SK-N-SH (cell line): Measurements from ENCODE around the gene ANKRD34A. TPM values are rescaled to one million over a fixed set of nuclear protein-coding genes. Genes with fewer than 3 reads are reported as not detected.

Experiments
- CTCF ChIA-PET: fragments of 300-600, 350-600 bp; formaldehyde crosslinking; extraction: SDS; loops from one replicate; lab custom pipeline; 2021; lab: Yijun Ruan, JAX
- POLR2A ChIA-PET: fragments of 350-600 bp; sonication (Branson Sonifier 250); formaldehyde crosslinking; extraction: SDS; loops from one replicate; lab custom pipeline; 2020; ENCODE audit warnings: antibody characterized with exemption, inconsistent platforms; lab: Yijun Ruan, JAX
- DNase-seq: peaks from one replicate; pipeline ENCODE4 v3.0.0; 2012
- H2AFZ ChIP-seq: fragments of 200-600 bp; sonication (generic); 2 replicates; pipeline ENCODE4 v1.8.1; 2016; ENCODE audit warnings: antibody characterized with exemption, mild to moderate bottlenecking, low read depth
- H3F3A ChIP-seq: fragments of 200-600 bp; sonication (generic); replicated peaks from 2 replicates; pipeline ENCODE3; 2016; ENCODE audit warnings: antibody characterized with exemption, mild to moderate bottlenecking; ENCODE audit not compliant: insufficient read depth
- H3K27ac ChIP-seq, 2 experiments: fragments of 200-500 bp in 1 of 2; fragments of 200-600 bp in 1 of 2; sonication (Bioruptor generic) in 1 of 2; sonication (generic), shearing (Covaris generic) in 1 of 2; 2 replicates each; pipeline versions ENCODE4 v1.5.1 to v1.6.1; 2014 to 2016; ENCODE audit warnings: low read depth in 2 of 2, inconsistent platforms in 1 of 2, low read length in 1 of 2, mild to moderate bottlenecking in 1 of 2, mixed read lengths in 1 of 2
- H3K27me3 ChIP-seq: fragments of 200-600 bp; sonication (generic), shearing (Covaris generic); 2 replicates; pipeline ENCODE4 v1.6.1; 2016; ENCODE audit warnings: mixed run types; ENCODE audit not compliant: insufficient read depth
- H3K36me3 ChIP-seq, 2 experiments: fragments of 200-500 bp in 1 of 2; fragments of 200-600 bp in 1 of 2; sonication (Bioruptor generic) in 1 of 2; sonication (generic) in 1 of 2; replicated peaks in 1 of 2; 2 replicates each; pipeline versions ENCODE3 to v1.5.1; 2014 to 2016; ENCODE audit warnings: low read length in 1 of 2, mild to moderate bottlenecking in 1 of 2; ENCODE audit not compliant: insufficient read depth in 2 of 2, control insufficient read depth in 1 of 2
- H3K4me1 ChIP-seq, 2 experiments: fragments of 200-500 bp in 1 of 2; fragments of 200-600 bp in 1 of 2; sonication (Bioruptor generic) in 1 of 2; sonication (generic), shearing (Covaris generic) in 1 of 2; 2 replicates each; pipeline versions ENCODE4 v1.5.1 to v1.6.1; 2014 to 2016; ENCODE audit warnings: low read depth in 1 of 2, low read length in 1 of 2, mixed run types in 1 of 2; ENCODE audit not compliant: insufficient read depth in 2 of 2, control insufficient read depth in 1 of 2
- H3K4me2 ChIP-seq: fragments of 200-600 bp; sonication (generic), shearing (Covaris generic); 2 replicates; pipeline ENCODE4 v1.6.1; 2017; ENCODE audit warnings: mixed run types
- H3K4me3 ChIP-seq, 2 experiments: fragments of 200-500 bp in 1 of 2; fragments of 200-600 bp in 1 of 2; sonication (Bioruptor generic) in 1 of 2; sonication (generic), shearing (Covaris generic) in 1 of 2; 2 replicates each; pipeline versions ENCODE4 v1.5.1 to v1.8.1; 2014 to 2016; ENCODE audit warnings: low read depth in 2 of 2, inconsistent platforms in 1 of 2, low read length in 1 of 2, mild to moderate bottlenecking in 1 of 2, mixed read lengths in 1 of 2, moderate library complexity in 1 of 2
- H3K79me2 ChIP-seq: fragments of 200-600 bp; sonication (generic); 2 replicates; pipeline ENCODE4 v1.8.1; 2017; ENCODE audit warnings: mild to moderate bottlenecking; ENCODE audit not compliant: insufficient read depth
- H3K9ac ChIP-seq: fragments of 200-600 bp; sonication (generic); 2 replicates; pipeline ENCODE4 v1.6.1; 2017; ENCODE audit warnings: mixed run types
- H3K9me2 ChIP-seq: fragments of 200-600 bp; sonication (generic); 2 replicates; pipeline ENCODE4 v1.6.1; 2017; ENCODE audit warnings: mixed run types
- H3K9me3 ChIP-seq: fragments of 200-600 bp; sonication (generic); 2 replicates; pipeline ENCODE4 v1.6.1; 2017; ENCODE audit warnings: mixed run types, mild to moderate bottlenecking, moderate library complexity
- H4K20me1 ChIP-seq: fragments of 200-600 bp; sonication (generic); 2 replicates; pipeline ENCODE4 v1.6.1; 2017; ENCODE audit warnings: mild to moderate bottlenecking, mixed run types; ENCODE audit not compliant: insufficient read depth
- CHD2 ChIP-seq: fragments of 150-350 bp; IDR thresholded peaks from 2 replicates; pipeline ENCODE4 v1.6.1; 2018; ENCODE audit warnings: low read length; ENCODE audit not compliant: partially characterized antibody
- EZH2phosphoT487 ChIP-seq: fragments of 200-600 bp; sonication (generic); IDR thresholded peaks from 2 replicates; pipeline ENCODE4 v1.6.1; 2017; ENCODE audit warnings: low read depth, mixed run types, mild to moderate bottlenecking, antibody characterized with exemption, moderate library complexity, borderline replicate concordance
- FOSL2 ChIP-seq: IDR thresholded peaks from 2 replicates; pipeline ENCODE4 v1.4.0; 2012; ENCODE audit warnings: low read depth, mild to moderate bottlenecking, moderate library complexity, borderline replicate concordance
- FOXJ3 ChIP-seq: sonication (generic); formaldehyde crosslinking; IDR thresholded peaks from 2 replicates; pipeline ENCODE4 v1.5.1; 2020; ENCODE audit warnings: mild to moderate bottlenecking, missing genetic modification reagents
- FOXM1 ChIP-seq: IDR thresholded peaks from 2 replicates; pipeline ENCODE4 v1.4.0; 2012; ENCODE audit warnings: low read depth, mild to moderate bottlenecking
- MEF2A ChIP-seq: IDR thresholded peaks from 2 replicates; pipeline ENCODE4 v1.4.0; 2012; ENCODE audit warnings: low read depth, borderline replicate concordance
- NRF1 ChIP-seq: IDR thresholded peaks from 2 replicates; pipeline ENCODE4 v1.6.1; 2012; ENCODE audit warnings: low read depth, mild to moderate bottlenecking, low read length
- PBX3 ChIP-seq: IDR thresholded peaks from 2 replicates; pipeline ENCODE4; 2012
- POLR2AphosphoS5 ChIP-seq: IDR thresholded peaks from 2 replicates; pipeline ENCODE4 v1.6.1; 2012; ENCODE audit warnings: low read depth, low read length
- RAD21 ChIP-seq: IDR thresholded peaks from 2 replicates; pipeline ENCODE4 v1.6.1; 2012; ENCODE audit warnings: mild to moderate bottlenecking, low read length
- RFX5 ChIP-seq: IDR thresholded peaks from 2 replicates; pipeline ENCODE4 v1.6.1; 2012; ENCODE audit warnings: mild to moderate bottlenecking, improper control_type of control experiment, low read length
- SMC3 ChIP-seq: IDR thresholded peaks from 2 replicates; pipeline ENCODE4 v1.6.1; 2012; ENCODE audit warnings: low read depth, low read length, improper control_type of control experiment
- TAF1 ChIP-seq: IDR thresholded peaks from 2 replicates; pipeline ENCODE4 v1.6.1; 2012; ENCODE audit warnings: low read depth, mild to moderate bottlenecking, low read length, moderate library complexity, borderline replicate concordance
- USF2 ChIP-seq: fragments of 150-350 bp; IDR thresholded peaks from 2 replicates; pipeline ENCODE4 v1.6.1; 2017; ENCODE audit warnings: antibody characterized with exemption, low read length, low read depth, borderline replicate concordance
- YY1 ChIP-seq: IDR thresholded peaks from 2 replicates; pipeline ENCODE4 v1.4.0; 2012; ENCODE audit warnings: low read depth, mild to moderate bottlenecking
- ZBTB33 ChIP-seq: IDR thresholded peaks from 2 replicates; pipeline ENCODE4 v1.4.0; 2012; ENCODE audit warnings: low read depth, borderline replicate concordance
- WGBS: methylation state at CpG from one replicate; pipeline ENCODE4 v1.1.6; 2017; ENCODE audit warnings: low lambda C conversion rate; 5-methylcytosine and 5-hydroxymethylcytosine counted together
- polyA plus RNA-seq, 3 experiments: library from polyadenylated mRNA; depleted of rRNA; stranded (reverse); fragments of >200 nt; gene quantifications; 2 replicates each; pipeline ENCODE4 v1.2.3, GENCODE V29; 2012
- TF ChIP-seq, protein P1 (sequence below): IDR thresholded peaks from 2 replicates; pipeline ENCODE4 v1.4.0; 2012; ENCODE audit warnings: low read depth

ANKRD34A gene
- polyA plus RNA-seq, 1 of the 3 experiments (the other 2 are of a cell fraction), result 2.6 TPM

DNA sequence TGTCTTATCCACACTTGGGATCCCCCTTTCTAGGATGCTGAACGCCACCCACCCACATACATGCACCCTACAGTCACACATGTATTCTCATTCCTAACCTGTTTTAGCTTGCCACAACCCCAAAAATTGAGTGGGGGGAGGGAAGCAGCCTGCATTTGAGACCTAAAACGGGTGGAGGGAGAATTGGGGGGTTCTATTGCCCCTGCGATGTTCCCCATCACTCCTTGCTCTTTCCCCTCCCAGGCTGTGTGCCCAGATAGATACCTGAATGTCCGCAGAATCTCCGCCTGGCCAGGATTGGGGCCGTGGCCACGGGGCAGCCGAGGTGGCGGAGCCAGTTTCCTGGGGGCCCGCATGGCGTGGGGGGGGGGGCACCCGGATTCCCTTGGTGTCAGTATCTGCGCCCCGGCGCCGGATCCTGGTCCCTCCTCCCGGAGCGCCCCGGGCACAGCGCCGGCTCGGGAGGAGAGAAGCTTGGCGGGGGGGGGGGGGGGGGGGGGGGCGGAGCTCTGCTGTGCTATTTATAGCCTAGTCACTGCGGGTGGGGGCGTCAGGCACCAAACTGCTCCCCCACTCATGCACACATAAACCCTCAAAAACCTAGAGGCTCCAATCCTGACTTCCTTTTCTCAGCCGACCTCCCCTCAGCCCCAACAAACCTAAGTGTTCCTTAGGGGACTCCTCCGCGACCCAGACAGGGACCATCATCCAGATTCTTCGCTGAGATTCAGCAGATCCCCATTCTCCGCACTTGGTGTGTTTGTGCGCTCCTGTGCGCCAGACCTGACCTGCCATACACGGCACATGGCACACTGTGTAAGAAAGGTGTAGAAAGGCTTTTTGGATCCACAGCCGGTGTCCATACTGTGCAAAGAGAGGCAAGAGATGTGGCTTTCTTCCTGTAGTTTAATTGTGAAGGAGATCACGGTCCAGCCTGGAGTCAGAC lies 1.9 kb downstream of the ANKRD34A start:
- Histone ChIP-seq H3K9ac (peak overlapping the region; percentile 58; the same call in 1 of the 2 replicates), H3K36me3 (peaks cover 0 to 5% of the 10 kb centered on the region in 2 experiments), H4K20me1 (no peaks in the 10 kb centered on the region), H3K9me2 (no peaks in the 10 kb centered on the region), H3K27ac (peak overlapping the region; percentile 83 to 98), H3K4me1 (peaks cover 25 to 45% of the 10 kb centered on the region in 2 experiments), H3K27me3 (no peaks in the 10 kb centered on the region), H3K79me2 (peaks cover 4% of the 10 kb centered on the region; the same call in 1 of the 2 replicates), H2AFZ (peak overlapping the region; percentile 77), H3K4me3 (peak overlapping the region; percentile 76 to 78), H3F3A (peaks cover 29% of the 10 kb centered on the region), H3K4me2 (peak overlapping the region; percentile 95), H3K9me3 (no peaks in the 10 kb centered on the region)
- CTCF ChIA-PET, result interaction anchor here (0.6 to 3.3 kb wide), 6 partner anchors 15 to 117 kb away, joined by 3 to 16 read pairs (median 4); partner anchors contain the start of gene NUDT17
- 38% methylated on average over 15 of the region's 36 CpGs for WGBS
- peak; percentile 68 for DNase-seq
- no peak for TF ChIP-seq USF2
- no peak for TF ChIP-seq YY1
- no peak for TF ChIP-seq RFX5
- TF ChIP-seq, protein P1, sequence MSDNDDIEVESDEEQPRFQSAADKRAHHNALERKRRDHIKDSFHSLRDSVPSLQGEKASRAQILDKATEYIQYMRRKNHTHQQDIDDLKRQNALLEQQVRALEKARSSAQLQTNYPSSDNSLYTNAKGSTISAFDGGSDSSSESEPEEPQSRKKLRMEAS, result 0 out of 2 replicates have a peak, but pooled peaks have one; percentile 0
- TF ChIP-seq NRF1, result no peak
- TF ChIP-seq MEF2A, result peak; percentile 72; the same call in 1 of the 2 replicates
- 0 out of 2 replicates have a peak, but pooled peaks have one; percentile 19 for TF ChIP-seq TAF1
- no peak for TF ChIP-seq FOXJ3 (CRISPR knock-in tag)
- no peak for TF ChIP-seq PBX3
- POLR2A ChIA-PET, result interaction anchor here (0.6 to 3.8 kb wide), 2 partner anchors 35 to 89 kb away, joined by 3 to 31 read pairs; partner anchors contain the start of gene RBM8A

GRCh38 chr1:145961425-145962156 lies 2.8 kb downstream of the ANKRD34A start:
- Histone ChIP-seq H3K9ac (peak overlapping the region; percentile 58), H3K36me3 (no peaks in the 10 kb centered on the region), H3K27ac (peak overlapping the region; percentile 30 to 95; a peak in 3 of 4 replicates)
- TF ChIP-seq NRF1 (peak; percentile 55), EZH2phosphoT487 (no peak), SMC3 (no peak), ZBTB33 (no peak), RAD21 (no peak), FOXM1 (no peak), POLR2AphosphoS5 (no peak), CHD2 (no peak), FOSL2 (no peak), PBX3 (no peak)
- TF ChIP-seq, protein P1, result peak; percentile 81

More at GRCh38 chr1:145961425-145962156, 2.8 kb downstream of the ANKRD34A start:
- Histone ChIP-seq H2AFZ (peak overlapping the region; percentile 77), H3K9me2 (no peaks in the 10 kb centered on the region), H3K27me3 (no peaks in the 10 kb centered on the region), H4K20me1 (no peaks in the 10 kb centered on the region), H3K79me2 (peaks cover 8% of the 10 kb centered on the region), H3K4me3 (peak overlapping the region; percentile 69 to 76), H3K4me2 (peak overlapping the region; percentile 95), H3K4me1 (peaks cover 25 to 47% of the 10 kb centered on the region in 2 experiments), H3F3A (peaks cover 34% of the 10 kb centered on the region), H3K9me3 (no peaks in the 10 kb centered on the region)
- DNase-seq, result peak; percentile 58
- ChIA-PET POLR2A (interaction anchor here (3.8 kb wide), 1 partner anchor 34 kb away, joined by 31 read pairs; the partner anchor contains the start of gene RBM8A), CTCF (interaction anchor here (0.6 to 1.1 kb wide), 2 partner anchors 38 to 46 kb away, joined by 3 read pairs; no protein-coding TSS in a partner anchor)
- 27% methylated on average over 27 of the region's 57 CpGs for WGBS
